GM12874 (cell line): ENCODE results near the gene SPHK1.

Experiments used
- TF ChIP-seq, protein P1 (sequence below): IDR thresholded peaks from 2 replicates; pipeline ENCODE4 v1.5.1; 2011; ENCODE audit warnings: low read depth, mild to moderate bottlenecking, control low read depth, low read length, moderate library complexity; ENCODE audit not compliant: insufficient read depth

The SPHK1 gene

GRCh38 chr17:76411247-76411646 is 26.8 kb downstream of the SPHK1 start:
- TF ChIP-seq, protein P1, sequence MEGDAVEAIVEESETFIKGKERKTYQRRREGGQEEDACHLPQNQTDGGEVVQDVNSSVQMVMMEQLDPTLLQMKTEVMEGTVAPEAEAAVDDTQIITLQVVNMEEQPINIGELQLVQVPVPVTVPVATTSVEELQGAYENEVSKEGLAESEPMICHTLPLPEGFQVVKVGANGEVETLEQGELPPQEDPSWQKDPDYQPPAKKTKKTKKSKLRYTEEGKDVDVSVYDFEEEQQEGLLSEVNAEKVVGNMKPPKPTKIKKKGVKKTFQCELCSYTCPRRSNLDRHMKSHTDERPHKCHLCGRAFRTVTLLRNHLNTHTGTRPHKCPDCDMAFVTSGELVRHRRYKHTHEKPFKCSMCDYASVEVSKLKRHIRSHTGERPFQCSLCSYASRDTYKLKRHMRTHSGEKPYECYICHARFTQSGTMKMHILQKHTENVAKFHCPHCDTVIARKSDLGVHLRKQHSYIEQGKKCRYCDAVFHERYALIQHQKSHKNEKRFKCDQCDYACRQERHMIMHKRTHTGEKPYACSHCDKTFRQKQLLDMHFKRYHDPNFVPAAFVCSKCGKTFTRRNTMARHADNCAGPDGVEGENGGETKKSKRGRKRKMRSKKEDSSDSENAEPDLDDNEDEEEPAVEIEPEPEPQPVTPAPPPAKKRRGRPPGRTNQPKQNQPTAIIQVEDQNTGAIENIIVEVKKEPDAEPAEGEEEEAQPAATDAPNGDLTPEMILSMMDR = no peak

DNA sequence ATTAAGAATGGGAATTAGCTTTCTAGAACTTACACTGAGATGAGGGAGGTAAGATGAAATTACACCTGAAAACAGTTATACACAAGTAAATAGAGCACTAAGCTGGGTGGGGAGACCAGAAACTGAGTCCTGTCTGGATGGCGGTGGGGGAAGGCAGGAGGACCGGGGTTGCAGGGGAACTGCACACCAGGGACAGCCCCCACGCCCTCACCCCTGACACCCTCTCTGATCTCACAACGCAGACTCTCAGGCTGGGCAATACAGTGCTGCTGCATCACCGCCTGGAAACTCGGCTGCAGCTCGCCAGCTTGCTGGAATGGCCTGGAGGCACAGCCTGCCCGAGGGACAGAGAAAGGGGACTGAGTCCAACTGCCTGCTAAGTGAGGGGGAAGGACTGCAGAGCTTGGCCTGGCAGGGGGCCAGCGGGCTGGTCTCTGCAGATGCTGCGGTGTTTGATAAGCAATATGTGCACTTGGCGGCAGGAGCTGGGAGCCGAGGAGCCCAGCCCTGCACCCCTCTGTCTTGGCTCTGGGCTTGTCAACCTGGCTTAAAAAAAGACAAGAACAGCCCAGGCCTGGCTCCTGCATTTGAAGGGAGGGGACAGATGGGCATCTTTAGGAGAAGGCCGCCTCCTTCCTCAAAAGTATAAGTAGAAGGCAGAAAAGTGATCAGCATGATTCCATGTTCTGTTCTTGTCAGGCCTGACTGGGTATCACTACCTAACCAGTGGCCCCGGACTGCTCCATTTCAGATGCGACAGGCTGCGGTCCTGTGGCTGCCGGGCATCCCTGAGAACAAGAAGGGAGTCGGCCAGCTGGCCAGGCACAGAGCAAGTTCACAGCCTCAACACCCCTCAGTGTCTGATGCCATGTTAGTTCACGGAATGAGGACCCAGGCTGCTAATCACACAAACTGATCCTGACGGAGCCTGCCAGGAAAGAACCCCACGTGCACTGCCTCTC is 30.2 kb downstream of the SPHK1 start:
- TF ChIP-seq, protein P1 = no peak

GRCh38 chr17:76415786-76416185 is 31.4 kb downstream of the SPHK1 start:
- TF ChIP-seq, protein P1 = no peak

DNA sequence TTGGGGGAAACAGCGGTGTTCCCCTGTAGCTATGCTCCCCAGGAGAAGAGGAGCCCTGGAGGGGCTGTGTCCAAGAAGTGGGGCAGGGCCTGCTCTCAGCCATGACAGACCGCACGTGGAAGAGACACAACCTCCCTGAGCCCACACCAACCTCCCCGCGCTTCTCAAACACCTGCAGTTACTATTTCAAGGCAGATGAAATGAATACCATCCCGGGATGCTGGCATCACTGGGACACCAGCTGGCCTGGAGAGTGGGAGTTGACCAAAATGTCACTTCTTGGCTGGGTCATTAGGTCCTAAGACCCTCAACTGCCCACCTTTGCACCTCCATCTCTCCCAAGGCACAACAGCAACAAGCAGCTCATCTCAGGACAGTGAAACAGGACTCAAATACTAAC is 32.0 kb downstream of the SPHK1 start:
- TF ChIP-seq, protein P1 = no peak

DNA sequence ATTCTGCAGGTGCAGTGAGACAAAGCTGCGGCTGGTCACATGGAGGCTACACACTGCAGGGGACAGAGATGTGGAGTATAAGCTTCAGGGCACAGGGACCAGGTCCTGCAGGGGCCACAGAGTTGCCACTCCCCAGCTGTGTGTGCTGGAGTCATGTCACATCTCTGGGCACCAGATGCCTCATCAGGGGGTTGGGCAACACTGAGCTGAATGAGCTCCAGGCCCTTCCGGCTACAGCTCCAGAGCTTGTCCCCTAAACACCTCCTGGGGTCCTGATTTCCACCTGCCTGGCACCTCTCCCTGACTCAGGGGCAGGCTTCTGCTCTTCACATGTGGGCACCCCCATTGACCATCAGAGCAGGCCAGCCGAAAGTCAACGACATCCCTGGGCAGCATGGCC is 32.5 kb downstream of the SPHK1 start:
- TF ChIP-seq, protein P1 = no peak

- TF ChIP-seq, protein P1 = no peak
Measured at GRCh38 chr17:76417499-76418143, 33.2 kb downstream of the SPHK1 start.

DNA sequence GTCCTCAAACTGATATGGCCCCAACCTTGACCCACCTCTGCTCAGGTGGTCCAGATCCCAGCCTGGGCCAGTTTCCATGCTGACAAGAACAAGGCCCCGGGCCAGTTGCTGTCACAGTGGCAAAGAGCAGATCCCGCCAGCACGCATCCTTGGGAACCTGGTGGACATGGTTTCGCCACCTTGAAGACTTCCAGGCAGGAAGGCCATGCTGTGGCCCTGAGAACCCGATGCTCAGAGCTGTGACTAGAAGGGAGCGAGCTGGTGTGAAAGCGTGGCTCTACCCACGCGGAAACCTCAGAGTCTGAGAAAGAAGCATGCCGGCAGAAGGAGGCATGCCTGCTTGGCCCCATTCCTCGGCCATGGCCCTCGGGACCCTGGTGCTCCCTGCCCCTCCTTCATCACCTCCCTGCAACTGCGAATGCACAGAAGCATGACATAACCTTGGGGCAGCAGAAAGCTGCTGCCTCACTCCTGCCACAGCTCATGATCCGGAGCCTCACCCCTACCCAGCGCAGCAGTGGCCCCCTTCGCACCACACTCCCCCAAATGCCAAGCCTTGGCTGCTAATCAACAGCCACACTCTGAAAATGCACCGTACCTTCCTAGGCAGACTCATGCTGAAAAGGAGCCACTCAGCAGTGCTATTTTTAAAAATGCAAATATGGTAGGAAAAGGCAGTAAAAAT is 35.3 kb downstream of the SPHK1 start:
- TF ChIP-seq, protein P1 = no peak
